Measurements from ENCODE around the gene CDNF.

Gene CDNF

DNA sequence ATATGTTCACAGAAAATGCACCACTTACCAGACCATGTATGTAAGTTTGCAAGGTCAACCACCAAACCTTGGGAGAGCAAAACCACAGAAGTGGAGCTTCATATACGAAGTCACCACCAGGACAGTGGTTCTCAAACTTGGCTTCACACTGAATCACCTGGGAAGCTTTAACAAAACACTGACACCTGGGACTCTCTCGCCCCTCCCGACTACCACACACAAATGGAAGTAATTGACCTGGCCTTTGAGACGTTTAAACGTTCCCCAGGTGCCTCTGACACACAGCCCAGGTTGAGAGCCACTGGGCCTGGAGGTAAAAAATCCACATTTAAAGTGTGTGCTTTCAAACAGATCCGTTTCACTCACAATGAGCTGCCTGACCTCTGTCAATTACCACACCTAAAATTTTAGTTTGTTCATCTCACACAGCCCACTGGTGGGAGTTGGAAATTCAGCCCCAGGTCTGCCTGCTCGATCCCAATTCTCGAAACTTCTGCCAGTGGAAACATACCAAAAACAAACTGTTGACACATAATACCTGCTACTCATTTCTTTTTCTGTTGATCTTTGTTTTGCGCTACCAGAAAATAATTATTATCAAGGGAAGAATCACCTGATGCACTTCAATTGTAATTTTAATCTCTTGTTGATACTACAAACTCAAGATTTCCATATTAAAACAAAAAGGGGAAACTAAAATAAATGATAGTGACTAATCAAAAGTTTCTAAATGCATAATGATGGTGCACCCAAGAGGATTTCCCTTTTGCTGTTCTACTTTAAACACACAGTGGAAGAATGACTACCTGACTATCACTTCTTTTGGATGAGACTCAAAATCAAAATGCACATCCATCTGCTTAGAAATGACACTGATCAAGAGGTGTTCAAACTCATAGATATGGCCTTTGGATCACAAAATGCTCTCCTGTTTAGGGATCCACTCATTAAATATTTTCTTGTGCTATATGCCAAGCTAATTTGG is 26.6 kb downstream of the CDNF start:
- no peak for TF ChIP-seq FOXP2 (optimal IDR thresholded peaks at IDR 0.05; ENCODE audit: borderline replicate concordance, extremely low read depth, extremely low read length, insufficient read depth)
- TF ChIP-seq POLR2AphosphoS5 (IDR thresholded peaks at IDR 0.05; ENCODE audit: low read depth, low read length) = no peak
- TF ChIP-seq SIN3A (IDR thresholded peaks at IDR 0.05; ENCODE audit: borderline replicate concordance, insufficient read depth, low read length) = no peak
- TF ChIP-seq TAF1 (IDR thresholded peaks at IDR 0.05; ENCODE audit: borderline replicate concordance, insufficient read depth, low read length) = no peak
- TF ChIP-seq, protein P1, sequence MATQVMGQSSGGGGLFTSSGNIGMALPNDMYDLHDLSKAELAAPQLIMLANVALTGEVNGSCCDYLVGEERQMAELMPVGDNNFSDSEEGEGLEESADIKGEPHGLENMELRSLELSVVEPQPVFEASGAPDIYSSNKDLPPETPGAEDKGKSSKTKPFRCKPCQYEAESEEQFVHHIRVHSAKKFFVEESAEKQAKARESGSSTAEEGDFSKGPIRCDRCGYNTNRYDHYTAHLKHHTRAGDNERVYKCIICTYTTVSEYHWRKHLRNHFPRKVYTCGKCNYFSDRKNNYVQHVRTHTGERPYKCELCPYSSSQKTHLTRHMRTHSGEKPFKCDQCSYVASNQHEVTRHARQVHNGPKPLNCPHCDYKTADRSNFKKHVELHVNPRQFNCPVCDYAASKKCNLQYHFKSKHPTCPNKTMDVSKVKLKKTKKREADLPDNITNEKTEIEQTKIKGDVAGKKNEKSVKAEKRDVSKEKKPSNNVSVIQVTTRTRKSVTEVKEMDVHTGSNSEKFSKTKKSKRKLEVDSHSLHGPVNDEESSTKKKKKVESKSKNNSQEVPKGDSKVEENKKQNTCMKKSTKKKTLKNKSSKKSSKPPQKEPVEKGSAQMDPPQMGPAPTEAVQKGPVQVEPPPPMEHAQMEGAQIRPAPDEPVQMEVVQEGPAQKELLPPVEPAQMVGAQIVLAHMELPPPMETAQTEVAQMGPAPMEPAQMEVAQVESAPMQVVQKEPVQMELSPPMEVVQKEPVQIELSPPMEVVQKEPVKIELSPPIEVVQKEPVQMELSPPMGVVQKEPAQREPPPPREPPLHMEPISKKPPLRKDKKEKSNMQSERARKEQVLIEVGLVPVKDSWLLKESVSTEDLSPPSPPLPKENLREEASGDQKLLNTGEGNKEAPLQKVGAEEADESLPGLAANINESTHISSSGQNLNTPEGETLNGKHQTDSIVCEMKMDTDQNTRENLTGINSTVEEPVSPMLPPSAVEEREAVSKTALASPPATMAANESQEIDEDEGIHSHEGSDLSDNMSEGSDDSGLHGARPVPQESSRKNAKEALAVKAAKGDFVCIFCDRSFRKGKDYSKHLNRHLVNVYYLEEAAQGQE (IDR thresholded peaks at IDR 0.05; ENCODE audit: insufficient read depth in 1 of 2, low read depth in 2 of 2, low read length in 2 of 2) = no peak

DNA sequence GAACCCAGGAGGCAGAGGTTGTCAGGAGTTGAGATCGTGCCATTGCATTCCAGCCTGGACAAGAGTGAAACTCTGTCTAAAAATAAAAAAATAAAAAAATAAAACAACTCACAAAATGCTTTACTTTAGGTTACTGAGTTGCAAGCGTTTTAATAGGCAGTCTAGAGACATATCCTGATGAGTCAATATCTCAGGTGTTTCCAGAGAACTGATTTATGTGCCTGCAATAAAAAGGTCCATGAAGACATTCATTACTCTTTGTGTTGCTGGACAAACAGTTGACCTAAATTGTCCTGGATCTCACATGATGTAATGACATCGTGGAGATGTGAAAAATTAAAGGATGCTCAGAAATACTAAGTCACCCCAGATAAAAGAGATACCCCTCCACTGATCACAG is 31.5 kb downstream of the CDNF start:
- TF ChIP-seq TAF1 (IDR thresholded peaks at IDR 0.05; ENCODE audit: borderline replicate concordance, insufficient read depth, low read length) (no peak), SIN3A (IDR thresholded peaks at IDR 0.05; ENCODE audit: borderline replicate concordance, insufficient read depth, low read length) (no peak), POLR2AphosphoS5 (IDR thresholded peaks at IDR 0.05; ENCODE audit: low read depth, low read length) (no peak), FOXP2 (optimal IDR thresholded peaks at IDR 0.05; ENCODE audit: borderline replicate concordance, extremely low read depth, extremely low read length, insufficient read depth) (no peak)
- TF ChIP-seq, protein P1 (IDR thresholded peaks at IDR 0.05; ENCODE audit: insufficient read depth in 1 of 2, low read depth in 2 of 2, low read length in 2 of 2) = no peak

DNA sequence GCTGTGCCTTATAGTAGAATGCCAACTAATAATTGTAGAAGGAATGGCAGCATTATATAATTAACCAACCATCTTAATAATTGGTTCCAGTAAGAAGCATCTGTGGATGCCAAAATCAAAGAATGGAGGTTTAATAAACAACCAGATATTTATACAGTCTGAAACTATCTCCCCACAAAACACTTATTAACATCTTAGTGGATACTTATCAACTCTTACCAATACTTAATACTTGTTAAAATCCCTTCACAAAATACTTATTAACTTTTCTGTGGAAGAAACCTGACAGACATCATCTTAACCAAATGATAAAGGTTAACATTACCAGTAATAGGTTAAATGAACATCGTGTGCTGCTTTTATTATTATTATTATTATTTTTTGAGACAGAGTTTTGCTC is 34.0 kb downstream of the CDNF start:
- TF ChIP-seq, protein P1 (IDR thresholded peaks at IDR 0.05; ENCODE audit: insufficient read depth in 1 of 2, low read depth in 2 of 2, low read length in 2 of 2) = no peak
- TF ChIP-seq FOXP2 (optimal IDR thresholded peaks at IDR 0.05; ENCODE audit: borderline replicate concordance, extremely low read depth, extremely low read length, insufficient read depth) (no peak), TAF1 (IDR thresholded peaks at IDR 0.05; ENCODE audit: borderline replicate concordance, insufficient read depth, low read length) (no peak)

DNA sequence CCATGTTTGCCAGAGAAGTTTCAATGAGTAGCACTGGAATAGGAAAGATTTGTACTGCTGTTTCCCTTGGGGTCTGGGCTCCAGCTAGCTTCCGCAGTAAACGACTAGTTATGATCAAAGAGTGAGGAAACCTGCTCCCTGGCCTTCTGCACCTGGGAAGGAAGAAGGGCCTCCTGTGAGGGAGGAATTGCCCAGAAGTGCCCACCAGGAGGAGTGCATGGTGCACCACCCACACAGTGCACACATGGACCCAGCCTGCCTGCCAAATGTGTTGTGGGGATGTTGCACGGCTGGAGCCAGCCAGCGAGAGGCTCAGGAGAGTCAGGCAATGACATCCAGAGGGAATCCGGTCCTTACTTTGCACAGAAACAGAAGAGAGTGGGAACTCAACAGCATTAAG is 36.1 kb downstream of the CDNF start:
- TF ChIP-seq, protein P1 (IDR thresholded peaks at IDR 0.05; ENCODE audit: insufficient read depth in 1 of 2, low read depth in 2 of 2, low read length in 2 of 2) = no peak
- TF ChIP-seq TAF1 (IDR thresholded peaks at IDR 0.05; ENCODE audit: borderline replicate concordance, insufficient read depth, low read length) = no peak
- TF ChIP-seq FOXP2 (optimal IDR thresholded peaks at IDR 0.05; ENCODE audit: borderline replicate concordance, extremely low read depth, extremely low read length, insufficient read depth) = no peak

All from PFSK-1 (cell line).